Osteocyte (in vitro differentiated cells): Measurements from ENCODE around the gene THSD4. TPM values are rescaled to one million over a fixed set of nuclear protein-coding genes. Genes with fewer than 3 reads are reported as not detected.

Experiments
- DNase-seq: peaks from one replicate; pipeline ENCODE4 v3.0.0; 2021; ENCODE audit warnings: mixed read lengths; ENCODE audit not compliant: unreplicated experiment; ENCODE audit errors: extremely low spot score
- H3K27ac Mint-ChIP-seq: one replicate; pipeline ENCODE4 v1.8.0; 2021; ENCODE audit warnings: mild to moderate bottlenecking, mixed read lengths; ENCODE audit not compliant: unreplicated experiment
- H3K27me3 Mint-ChIP-seq: one replicate; pipeline ENCODE4 v1.8.0; 2021; ENCODE audit warnings: mixed read lengths; ENCODE audit not compliant: unreplicated experiment
- H3K36me3 Mint-ChIP-seq: one replicate; pipeline ENCODE4 v1.8.0; 2021; ENCODE audit warnings: mixed read lengths; ENCODE audit not compliant: unreplicated experiment
- H3K4me1 Mint-ChIP-seq: one replicate; pipeline ENCODE4 v1.8.0; 2021; ENCODE audit warnings: mixed read lengths; ENCODE audit not compliant: unreplicated experiment
- H3K4me3 Mint-ChIP-seq: one replicate; pipeline ENCODE4 v1.8.0; 2021; ENCODE audit warnings: mild to moderate bottlenecking, moderate library complexity, mixed read lengths; ENCODE audit not compliant: unreplicated experiment
- H3K9me3 Mint-ChIP-seq: one replicate; pipeline ENCODE4 v1.8.0; 2021; ENCODE audit warnings: mixed read lengths; ENCODE audit not compliant: unreplicated experiment
- CTCF ChIP-seq: fragments of 200-600 bp; sonication (generic); IDR thresholded peaks from 2 replicates; pipeline ENCODE4 v1.5.0; 2021; ENCODE audit warnings: antibody characterized with exemption, mild to moderate bottlenecking, moderate library complexity
- total RNA-seq: library from RNA; stranded (reverse); gene quantifications from 2 replicates; pipeline ENCODE4 v1.2.1, GENCODE V29; 2021

Gene THSD4
- total RNA-seq, 1 donor from 2014 or later, result 5.7 TPM

GRCh38 chr15:71565631-71566160 lies 450.4 kb downstream of the THSD4 start:
- TF ChIP-seq CTCF, result no peak

GRCh38 chr15:71566226-71566625 lies 451.0 kb downstream of the THSD4 start:
- no peak overlapping the region for H3K27ac Mint-ChIP-seq
- H3K4me3 Mint-ChIP-seq, result no peak overlapping the region
- H3K9me3 Mint-ChIP-seq, result no peaks in the 10 kb centered on the region
- H3K4me1 Mint-ChIP-seq, result peaks cover 13% of the 10 kb centered on the region
- no peak for TF ChIP-seq CTCF
- no peaks in the 10 kb centered on the region for H3K36me3 Mint-ChIP-seq
- DNase-seq, result no peak
- peaks cover 13% of the 10 kb centered on the region for H3K27me3 Mint-ChIP-seq

More at GRCh38 chr15:71565631-71566160, 450.4 kb downstream of the THSD4 start:
- Mint-ChIP-seq H3K9me3 (no peaks in the 10 kb centered on the region), H3K27ac (no peak overlapping the region), H3K4me3 (no peak overlapping the region), H3K4me1 (peaks cover 10% of the 10 kb centered on the region), H3K36me3 (no peaks in the 10 kb centered on the region), H3K27me3 (peaks cover 10% of the 10 kb centered on the region)
- no peak for DNase-seq

GRCh38 chr15:71567173-71567572 lies 451.9 kb downstream of the THSD4 start:
- Mint-ChIP-seq H3K4me3 (no peak overlapping the region), H3K27ac (no peak overlapping the region)

GRCh38 chr15:71568227-71568626 lies 453.0 kb downstream of the THSD4 start:
- no peak for DNase-seq
- Mint-ChIP-seq H3K4me3 (no peak overlapping the region), H3K27me3 (peaks cover 23% of the 10 kb centered on the region), H3K4me1 (peaks cover 19% of the 10 kb centered on the region), H3K27ac (no peak overlapping the region), H3K9me3 (no peaks in the 10 kb centered on the region), H3K36me3 (no peaks in the 10 kb centered on the region)
- no peak for TF ChIP-seq CTCF

More at GRCh38 chr15:71567173-71567572, 451.9 kb downstream of the THSD4 start:
- Mint-ChIP-seq H3K27me3 (peaks cover 13% of the 10 kb centered on the region), H3K36me3 (no peaks in the 10 kb centered on the region), H3K9me3 (no peaks in the 10 kb centered on the region), H3K4me1 (peaks cover 10% of the 10 kb centered on the region)
- no peak for DNase-seq
- TF ChIP-seq CTCF, result no peak

GRCh38 chr15:71570736-71571135 lies 455.5 kb downstream of the THSD4 start:
- no peak for TF ChIP-seq CTCF
- no peak overlapping the region for H3K4me3 Mint-ChIP-seq
- no peaks in the 10 kb centered on the region for H3K36me3 Mint-ChIP-seq
- no peak for DNase-seq
- H3K27ac Mint-ChIP-seq, result no peak overlapping the region
- no peaks in the 10 kb centered on the region for H3K9me3 Mint-ChIP-seq
- peaks cover 28% of the 10 kb centered on the region for H3K27me3 Mint-ChIP-seq
- H3K4me1 Mint-ChIP-seq, result peaks cover 19% of the 10 kb centered on the region
